Stimulated activated naive CD8-positive, alpha-beta T cell treated with anti-CD3 and anti-CD28 coated beads, Interleukin-15, amount 100 ng/mL, for 72 hours (primary cell): ENCODE results near the gene CEMIP2.

Experiments
- ATAC-seq: fragments of 150-1000 bp; cut with Tn5 transposase; 2 replicates; pipeline ENCODE4 v1.10.0; 2021; ENCODE audit warnings: mild to moderate bottlenecking, moderate library complexity
- DNase-seq, 2 donors: peaks; one replicate each; pipeline ENCODE4 v3.0.0; 2021 to 2022
- H3K27ac Mint-ChIP-seq, 2 donors: one replicate each; pipeline ENCODE4 v1.8.0; 2022; ENCODE audit warnings: mild to moderate bottlenecking in 2 of 2, mixed read lengths in 2 of 2, moderate library complexity in 2 of 2
- H3K27me3 Mint-ChIP-seq: one replicate; pipeline ENCODE4 v1.8.0; 2022; ENCODE audit warnings: mixed read lengths
- H3K4me1 Mint-ChIP-seq: one replicate; pipeline ENCODE4 v1.8.0; 2022; ENCODE audit warnings: mild to moderate bottlenecking, mixed read lengths
- H3K4me3 Mint-ChIP-seq, 2 donors: one replicate each; pipeline ENCODE4 v1.8.0; 2022; ENCODE audit warnings: mild to moderate bottlenecking in 2 of 2, mixed read lengths in 2 of 2, moderate library complexity in 1 of 2
- H3K9me3 Mint-ChIP-seq, 2 donors: one replicate each; pipeline ENCODE4 v1.8.0; 2022; ENCODE audit warnings: mixed read lengths in 2 of 2

CEMIP2 gene

DNA sequence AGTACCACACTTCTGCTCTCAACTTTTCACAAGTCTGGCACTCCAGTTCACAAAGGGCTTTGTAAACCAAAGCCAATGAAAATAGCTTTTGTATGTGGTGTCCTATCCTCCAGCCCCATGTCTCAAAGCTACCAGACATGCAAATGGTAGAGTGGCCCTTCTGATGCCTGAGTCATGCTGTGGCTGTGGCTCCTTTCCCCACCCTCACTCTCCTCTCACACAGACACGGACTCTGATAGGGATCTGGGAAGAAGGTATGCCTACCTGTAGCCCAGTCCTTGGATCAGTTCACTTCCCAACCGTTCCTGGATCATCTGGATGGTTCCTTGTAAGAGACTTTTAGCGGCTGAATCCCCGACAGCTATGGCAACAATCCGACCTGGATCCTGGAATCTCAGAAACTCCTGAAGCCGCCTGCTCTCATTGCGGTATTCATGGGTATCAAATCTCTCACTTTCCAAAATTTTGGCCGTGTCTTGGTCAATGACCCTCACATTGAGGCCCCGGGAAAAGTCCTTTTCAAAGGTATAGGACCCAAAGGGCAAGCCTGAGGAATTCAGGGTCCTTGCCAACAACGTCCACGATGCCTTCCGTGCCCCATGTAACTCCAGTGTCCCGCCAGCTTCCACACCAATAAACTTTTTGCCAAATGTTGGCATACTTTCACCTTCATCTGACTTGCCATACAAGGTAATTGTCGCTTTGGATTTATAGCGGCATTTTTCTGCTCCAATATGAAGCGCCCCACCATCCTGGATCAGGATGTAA lies 23.4 kb downstream of the CEMIP2 start:
- H3K4me3 Mint-ChIP-seq = no peak overlapping the region

DNA sequence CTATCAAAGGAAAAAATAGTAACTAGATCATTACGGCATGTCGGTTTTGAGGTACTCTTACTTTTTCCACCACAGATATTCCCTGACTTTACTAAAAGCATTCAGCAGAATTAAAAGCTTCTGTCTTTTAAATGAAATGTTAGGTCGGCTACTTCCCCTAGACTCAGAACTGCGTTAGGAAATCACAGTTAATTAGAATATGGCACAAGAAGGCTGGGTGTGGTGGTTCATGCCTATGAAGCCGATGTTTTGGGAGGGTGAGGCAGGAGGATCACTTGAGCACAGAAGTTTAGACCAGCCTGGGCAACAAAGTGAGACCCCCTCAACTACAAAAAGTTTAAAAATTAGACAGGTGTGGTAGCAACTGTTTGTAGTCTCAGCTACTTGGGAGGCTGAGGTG lies 24.4 kb downstream of the CEMIP2 start:
- ATAC-seq (no peak), DNase-seq (no peak)
- Mint-ChIP-seq H3K4me3 (no peak overlapping the region), H3K9me3 (no peaks in the 10 kb centered on the region), H3K4me1 (no peaks in the 10 kb centered on the region), H3K27me3 (no peaks in the 10 kb centered on the region), H3K27ac (no peak overlapping the region)

More for the DNA sequence above, 23.4 kb downstream of the CEMIP2 start:
- no peaks in the 10 kb centered on the region for H3K27me3 Mint-ChIP-seq
- no peak overlapping the region for H3K27ac Mint-ChIP-seq
- DNase-seq (no peak), ATAC-seq (no peak)
- H3K9me3 Mint-ChIP-seq = no peaks in the 10 kb centered on the region
- H3K4me1 Mint-ChIP-seq = peaks cover 2% of the 10 kb centered on the region

DNA sequence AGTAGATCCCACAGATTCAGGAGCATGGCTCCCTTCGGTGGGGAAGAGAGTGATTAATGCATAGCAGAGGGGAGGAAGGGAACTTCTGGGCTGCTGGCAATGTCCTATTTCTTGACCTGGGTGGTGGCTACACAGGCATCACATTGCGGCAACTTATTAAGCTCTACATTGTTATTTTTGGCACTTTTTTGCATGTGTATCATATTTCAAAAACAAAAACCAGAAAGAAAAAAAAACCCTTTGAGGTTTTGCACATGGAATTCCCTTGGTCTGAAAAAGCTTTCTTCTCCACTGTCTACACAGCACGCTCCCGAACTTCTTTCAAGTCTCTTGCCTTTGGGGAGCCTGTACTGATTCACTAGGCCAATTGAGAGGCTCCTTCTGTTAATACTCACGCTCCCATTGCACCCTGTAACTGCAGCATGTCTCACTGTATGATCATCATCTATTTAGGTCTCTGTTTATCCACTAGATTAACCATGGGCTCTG lies 25.1 kb downstream of the CEMIP2 start:
- Mint-ChIP-seq H3K4me3 (no peak overlapping the region), H3K27ac (peak overlapping the region in 1 of 2 donors; percentile 38), H3K4me1 (no peaks in the 10 kb centered on the region), H3K27me3 (no peaks in the 10 kb centered on the region), H3K9me3 (no peaks in the 10 kb centered on the region)
- ATAC-seq (no peak), DNase-seq (no peak)

DNA sequence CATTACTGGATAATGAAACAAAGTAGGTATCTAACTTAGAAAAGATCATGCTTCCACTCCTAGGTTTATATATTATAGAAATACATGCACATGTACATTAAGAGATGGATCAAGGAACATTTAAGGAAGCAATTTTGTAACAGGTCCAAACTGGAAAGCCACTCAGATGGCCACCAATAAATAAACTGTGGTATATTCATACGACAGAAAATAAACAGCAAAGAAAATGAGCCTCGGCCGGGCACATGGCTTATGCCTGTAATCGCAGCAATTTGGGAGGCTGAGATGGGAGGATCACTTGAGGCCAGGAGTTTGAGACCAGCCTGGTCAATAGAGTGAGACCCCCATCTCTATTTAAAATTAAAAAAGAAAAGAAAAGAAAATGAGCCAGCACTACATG lies 25.6 kb downstream of the CEMIP2 start:
- H3K4me1 Mint-ChIP-seq = no peaks in the 10 kb centered on the region
- no peaks in the 10 kb centered on the region for H3K27me3 Mint-ChIP-seq

DNA sequence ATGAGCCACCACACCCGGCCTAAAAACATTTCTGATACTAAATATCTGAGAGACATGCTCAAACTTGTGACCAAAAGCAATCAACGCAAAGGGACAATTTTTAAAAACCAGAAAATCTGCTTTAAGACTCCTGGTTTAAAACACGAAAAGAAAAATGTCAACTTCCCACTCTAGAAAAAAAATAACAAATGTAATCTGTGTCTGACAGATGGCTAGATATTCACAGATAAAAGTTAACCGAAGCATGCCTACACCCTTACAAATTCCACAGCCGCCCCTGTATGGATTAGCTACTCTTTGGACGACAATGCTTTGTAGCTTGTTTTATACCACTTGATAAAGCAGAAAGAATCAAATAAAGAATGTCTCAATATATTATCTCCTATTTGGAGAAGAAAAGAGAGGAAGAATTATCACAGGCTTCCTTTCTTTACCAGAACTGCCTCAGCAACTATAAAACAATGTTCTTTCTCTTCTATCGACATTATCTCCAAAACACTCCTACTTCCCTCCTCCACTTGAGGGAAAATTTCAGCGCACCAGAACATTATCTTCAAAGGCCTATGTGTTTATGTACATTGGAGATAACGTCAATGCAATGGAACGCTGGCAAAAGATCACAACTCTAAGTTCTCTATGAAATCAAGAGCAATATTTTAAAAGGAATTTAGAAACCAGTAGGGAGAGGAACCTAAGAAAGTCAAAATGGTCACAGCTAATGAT lies 26.2 kb downstream of the CEMIP2 start:
- Mint-ChIP-seq H3K4me3 (no peak overlapping the region), H3K27me3 (no peaks in the 10 kb centered on the region), H3K9me3 (no peaks in the 10 kb centered on the region), H3K27ac (no peak overlapping the region), H3K4me1 (no peaks in the 10 kb centered on the region)
- ATAC-seq = no peak
- no peak for DNase-seq

More for the DNA sequence above, 25.6 kb downstream of the CEMIP2 start:
- no peaks in the 10 kb centered on the region for H3K9me3 Mint-ChIP-seq
- peak overlapping the region in 1 of 2 donors; percentile 30 for H3K27ac Mint-ChIP-seq
- ATAC-seq (no peak), DNase-seq (no peak)
- no peak overlapping the region for H3K4me3 Mint-ChIP-seq

DNA sequence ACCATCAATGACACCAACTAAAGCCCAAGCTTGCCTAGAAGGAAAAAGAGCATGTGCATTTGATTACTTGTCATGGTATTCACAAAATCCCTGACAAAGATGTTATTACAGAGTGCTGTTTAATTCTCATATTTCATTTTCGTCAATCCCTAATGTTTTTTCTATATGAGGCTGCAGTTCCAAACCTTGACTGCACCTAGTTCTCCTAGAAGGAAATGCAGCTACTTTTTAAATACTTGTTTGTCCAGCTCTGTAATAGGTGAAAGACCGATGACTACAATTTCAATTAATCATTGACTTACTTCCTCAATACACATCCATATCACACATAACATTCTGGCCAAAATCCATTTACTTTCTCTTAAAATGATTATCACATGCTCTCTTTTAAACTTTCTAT lies 28.1 kb downstream of the CEMIP2 start:
- H3K27ac Mint-ChIP-seq = peak overlapping the region in 1 of 2 donors; percentile 46
- no peaks in the 10 kb centered on the region for H3K27me3 Mint-ChIP-seq
- DNase-seq (no peak), ATAC-seq (no peak)
- no peak overlapping the region for H3K4me3 Mint-ChIP-seq
- no peaks in the 10 kb centered on the region for H3K9me3 Mint-ChIP-seq
- peaks cover 8% of the 10 kb centered on the region for H3K4me1 Mint-ChIP-seq

DNA sequence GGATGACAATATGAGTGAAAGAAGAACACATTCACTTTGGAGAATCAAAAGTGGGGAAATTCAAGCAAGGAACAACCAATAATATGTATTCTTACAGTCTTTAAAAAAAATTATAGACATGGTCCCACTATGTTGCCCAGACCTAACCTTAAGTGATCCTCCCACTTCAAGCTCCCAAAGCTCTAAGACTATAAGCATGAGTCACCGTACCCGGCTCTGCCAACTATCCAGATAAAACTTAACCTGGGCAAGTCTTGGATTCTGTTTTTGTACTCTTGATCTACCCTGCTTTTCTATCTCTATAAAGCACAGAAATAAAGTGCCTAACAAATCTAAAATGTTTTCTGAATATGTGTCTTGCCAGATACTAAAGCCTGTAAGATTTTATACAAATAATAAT lies 30.9 kb downstream of the CEMIP2 start:
- Mint-ChIP-seq H3K9me3 (no peaks in the 10 kb centered on the region), H3K27ac (no peak overlapping the region), H3K27me3 (no peaks in the 10 kb centered on the region), H3K4me3 (no peak overlapping the region), H3K4me1 (peaks cover 13% of the 10 kb centered on the region)
- no peak for ATAC-seq
- DNase-seq = no peak

DNA sequence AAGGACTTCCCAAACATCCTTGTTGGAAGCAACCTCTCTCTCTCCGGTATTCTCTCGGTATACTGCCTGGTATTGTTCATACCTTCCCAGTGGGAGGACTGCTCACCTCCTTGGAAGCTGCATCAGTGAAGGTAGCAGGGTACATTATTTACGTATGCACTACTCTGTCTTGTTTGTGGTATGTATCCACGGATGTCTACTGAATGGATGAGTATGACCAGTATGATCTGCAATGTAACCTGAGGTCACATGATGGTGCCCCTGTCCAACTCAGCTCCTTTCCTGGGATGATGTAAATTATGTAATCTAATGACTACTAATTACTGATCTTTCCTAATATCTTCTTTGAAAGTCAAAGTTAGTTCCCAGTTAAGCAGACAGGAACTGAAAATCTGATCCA lies 32.1 kb downstream of the CEMIP2 start:
- peaks cover 13% of the 10 kb centered on the region for H3K4me1 Mint-ChIP-seq
- DNase-seq = no peak
- no peak overlapping the region for H3K27ac Mint-ChIP-seq
- H3K27me3 Mint-ChIP-seq = no peaks in the 10 kb centered on the region
- no peak for ATAC-seq
- no peaks in the 10 kb centered on the region for H3K9me3 Mint-ChIP-seq
- no peak overlapping the region for H3K4me3 Mint-ChIP-seq

DNA sequence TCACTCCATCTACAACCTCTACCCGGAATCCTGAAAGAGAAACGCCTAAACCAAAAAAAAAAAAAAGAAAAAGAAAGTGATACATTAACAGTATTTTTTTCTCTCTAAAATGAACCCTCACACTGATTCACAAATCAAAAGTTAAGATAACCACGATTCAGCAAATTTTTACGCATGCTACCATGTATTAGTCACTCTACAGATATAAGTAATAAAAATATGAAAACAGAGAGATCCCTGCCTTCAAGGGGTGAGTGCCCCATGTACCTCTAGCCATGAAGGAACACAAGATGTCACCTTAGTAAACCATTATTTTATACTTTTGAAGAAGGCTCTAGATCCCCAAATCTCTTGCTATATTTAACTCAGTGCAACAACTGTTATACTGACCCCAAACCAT lies 33.4 kb downstream of the CEMIP2 start:
- no peaks in the 10 kb centered on the region for H3K27me3 Mint-ChIP-seq
- peaks cover 13% of the 10 kb centered on the region for H3K4me1 Mint-ChIP-seq
- H3K27ac Mint-ChIP-seq = peak overlapping the region; percentile 26 to 59
- DNase-seq (no peak), ATAC-seq (no peak)
- H3K9me3 Mint-ChIP-seq = no peaks in the 10 kb centered on the region
- H3K4me3 Mint-ChIP-seq = no peak overlapping the region

DNA sequence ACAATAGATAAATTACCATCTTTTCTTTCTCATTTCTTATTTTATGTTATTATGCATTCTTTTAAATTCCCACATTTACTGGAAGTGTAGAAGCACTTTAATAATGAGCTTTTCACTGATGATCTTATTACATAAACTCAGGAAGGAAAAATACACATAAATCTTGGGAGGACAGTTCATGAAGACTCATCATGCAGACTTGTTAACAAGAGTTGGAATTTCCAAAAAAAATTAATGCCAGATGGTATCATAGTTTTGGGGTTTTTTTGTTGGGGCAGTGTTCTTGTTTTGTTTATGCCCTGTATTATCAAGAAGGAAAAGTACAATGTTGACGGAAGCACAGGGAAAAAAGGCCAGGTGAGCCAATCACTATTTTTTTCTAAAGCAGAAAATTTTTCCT lies 35.1 kb downstream of the CEMIP2 start:
- Mint-ChIP-seq H3K4me3 (no peak overlapping the region), H3K9me3 (no peaks in the 10 kb centered on the region), H3K27me3 (no peaks in the 10 kb centered on the region), H3K4me1 (peaks cover 13% of the 10 kb centered on the region), H3K27ac (no peak overlapping the region)
- ATAC-seq = no peak
- no peak for DNase-seq

DNA sequence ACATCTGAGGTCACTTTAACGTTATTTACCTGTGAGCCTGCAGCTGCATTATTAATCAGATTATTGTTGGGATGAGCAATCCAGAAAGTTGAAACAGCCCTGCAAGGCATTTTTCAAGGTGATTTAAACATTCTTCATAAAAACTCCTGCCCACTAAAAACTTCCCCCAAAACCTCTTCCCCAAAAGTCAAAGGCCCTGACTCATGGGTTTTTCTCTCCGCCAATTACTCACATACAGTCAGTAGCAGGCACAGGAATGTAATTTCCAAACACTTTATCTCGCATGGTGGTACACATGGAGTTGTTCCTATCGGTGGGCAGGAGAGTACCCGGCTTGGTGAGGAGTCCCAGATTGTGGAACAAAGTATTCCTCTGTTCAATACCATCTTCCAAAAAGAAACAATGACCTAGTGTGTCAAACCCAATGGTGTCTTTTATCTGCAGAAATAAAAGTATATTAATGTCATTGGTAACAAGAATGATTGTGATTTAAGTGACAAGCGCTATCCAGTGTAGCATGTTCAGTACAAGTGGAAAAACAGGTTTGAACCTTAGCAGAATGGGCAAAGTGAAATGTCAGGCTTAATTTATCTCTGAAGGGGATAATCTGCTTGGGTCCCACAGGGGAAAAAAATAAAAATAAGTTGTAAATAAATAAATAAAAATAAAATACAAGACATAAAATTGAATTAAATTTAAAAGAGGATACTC lies 38.3 kb downstream of the CEMIP2 start:
- Mint-ChIP-seq H3K4me1 (peaks cover 5% of the 10 kb centered on the region), H3K9me3 (no peaks in the 10 kb centered on the region), H3K4me3 (no peak overlapping the region), H3K27ac (no peak overlapping the region), H3K27me3 (no peaks in the 10 kb centered on the region)
- DNase-seq (no peak), ATAC-seq (no peak)

DNA sequence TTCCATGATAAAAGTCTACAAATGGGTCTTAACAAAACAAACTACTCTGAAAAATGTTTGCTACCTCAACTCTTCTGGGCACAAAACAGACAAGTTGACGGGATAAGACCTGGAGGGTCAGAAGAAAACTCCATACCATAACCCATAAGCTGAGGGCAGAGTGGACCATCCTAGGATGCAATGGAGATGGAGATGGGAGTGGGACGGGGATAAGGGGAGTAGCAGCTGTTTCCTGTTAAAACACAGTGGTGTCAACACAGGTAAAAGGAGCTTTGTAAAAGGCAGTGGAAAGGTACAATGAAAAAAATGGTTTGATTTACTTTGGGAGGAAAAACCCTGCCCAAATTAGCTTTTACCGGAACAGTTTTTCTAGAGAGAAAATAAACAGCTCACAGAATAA lies 41.6 kb downstream of the CEMIP2 start:
- DNase-seq = no peak
- ATAC-seq = no peak
- Mint-ChIP-seq H3K27ac (no peak overlapping the region), H3K4me3 (no peak overlapping the region), H3K4me1 (peaks cover 8% of the 10 kb centered on the region), H3K27me3 (no peaks in the 10 kb centered on the region), H3K9me3 (no peaks in the 10 kb centered on the region)

DNA sequence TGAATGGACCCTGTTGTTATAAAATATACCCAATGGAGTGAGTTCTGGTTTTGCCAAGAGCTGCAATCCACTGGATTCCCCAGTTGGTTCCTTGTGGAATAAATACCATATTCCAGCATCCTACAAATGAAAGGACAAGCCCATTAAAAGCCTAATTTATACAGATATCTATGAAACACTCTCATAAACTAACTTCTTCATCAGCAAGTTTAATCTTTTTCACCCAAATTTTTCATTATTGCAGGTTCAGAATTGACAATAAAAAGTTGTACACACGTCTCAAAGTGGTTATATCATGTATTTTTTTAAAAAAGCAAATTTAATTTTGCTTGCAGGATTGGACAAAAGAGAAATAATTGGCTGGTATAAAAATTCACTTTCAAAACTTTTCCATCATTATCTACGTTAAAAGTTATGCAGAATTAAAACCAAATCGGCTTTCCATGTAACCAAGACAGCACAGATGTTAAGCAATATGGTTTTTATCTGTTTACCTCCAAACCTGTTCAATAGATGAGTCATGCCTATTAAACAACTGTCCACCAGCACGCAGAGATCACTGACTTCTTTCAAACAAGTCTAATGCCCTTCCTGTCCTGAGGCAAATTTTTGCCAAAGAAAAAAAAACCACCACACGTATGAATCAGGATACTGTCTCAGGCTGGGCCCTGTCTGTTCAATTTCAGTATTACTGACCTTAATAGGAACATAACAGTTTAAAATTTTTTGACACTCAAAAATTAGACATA lies 42.5 kb downstream of the CEMIP2 start:
- DNase-seq (no peak), ATAC-seq (no peak)
- no peak overlapping the region for H3K27ac Mint-ChIP-seq
- H3K4me3 Mint-ChIP-seq = no peak overlapping the region
- no peaks in the 10 kb centered on the region for H3K27me3 Mint-ChIP-seq
- H3K4me1 Mint-ChIP-seq = peaks cover 8% of the 10 kb centered on the region
- H3K9me3 Mint-ChIP-seq = no peaks in the 10 kb centered on the region

DNA sequence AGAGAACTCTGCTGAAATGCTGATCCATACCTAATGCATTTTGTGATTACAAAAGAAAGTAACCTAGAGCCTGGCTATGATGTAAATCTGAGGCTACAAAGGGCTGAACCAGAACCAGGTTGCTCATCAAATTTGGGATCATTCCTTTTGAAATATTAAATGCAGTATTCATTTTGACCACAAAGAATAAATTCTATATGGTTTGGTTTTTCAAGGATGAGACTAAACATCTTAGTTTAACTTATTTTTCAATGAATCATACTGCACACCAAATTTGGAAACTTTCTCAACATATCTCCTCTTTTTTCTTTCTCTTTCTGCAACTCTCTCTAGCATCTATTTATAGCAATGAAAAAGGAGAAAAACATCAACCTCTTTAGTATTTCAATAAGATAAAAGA lies 46.5 kb downstream of the CEMIP2 start:
- no peak overlapping the region for H3K4me3 Mint-ChIP-seq
- DNase-seq (no peak), ATAC-seq (no peak)
- H3K9me3 Mint-ChIP-seq = no peaks in the 10 kb centered on the region
- H3K4me1 Mint-ChIP-seq = peaks cover 8% of the 10 kb centered on the region
- no peaks in the 10 kb centered on the region for H3K27me3 Mint-ChIP-seq
- H3K27ac Mint-ChIP-seq = no peak overlapping the region

DNA sequence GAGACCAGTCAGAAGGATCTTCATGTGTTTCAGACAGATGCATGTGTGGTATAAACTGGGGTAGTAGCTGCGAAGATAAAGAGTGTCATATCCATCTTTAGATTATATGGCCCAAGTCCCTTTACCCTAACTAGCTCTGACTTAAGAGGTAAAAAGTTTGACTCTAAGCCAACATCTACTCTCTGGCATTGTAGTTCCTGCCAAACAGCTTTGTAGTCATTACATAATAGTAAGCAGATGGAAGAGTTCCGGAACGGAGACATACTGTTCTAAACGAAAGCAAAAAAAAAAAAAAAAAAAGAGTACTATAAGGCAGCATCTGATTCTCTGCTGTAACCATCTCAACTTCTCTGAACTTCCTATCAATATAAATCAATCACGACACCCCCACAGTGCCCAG lies 48.8 kb downstream of the CEMIP2 start:
- no peaks in the 10 kb centered on the region for H3K27me3 Mint-ChIP-seq
- H3K9me3 Mint-ChIP-seq = no peaks in the 10 kb centered on the region
- H3K4me1 Mint-ChIP-seq = peaks cover 8% of the 10 kb centered on the region
- H3K4me3 Mint-ChIP-seq = no peak overlapping the region
- ATAC-seq = no peak
- no peak for DNase-seq
- H3K27ac Mint-ChIP-seq = no peak overlapping the region
